ENCODE data around the gene SLC22A7. TPM values are rescaled to one million over a fixed set of nuclear protein-coding genes. Genes with fewer than 3 reads are reported as not detected.

Gene SLC22A7
- total and polyA plus RNA-seq, 3 donors from 2014 or later, result not detected

- intact Hi-C loops (cut with DNase I; ENCODE audit: low total_unique reads), result no loop called here
- DNase-seq, result no peak
- 81 to 90% methylated on average over 7 of the region's 7 CpGs for whole genome bisulfite sequencing, 2 donors
- H3K9me3 ChIP-seq, result no peaks in the 10 kb centered on the region
- no peaks in the 10 kb centered on the region for H3K36me3 ChIP-seq (ENCODE audit: low read depth, missing control alignments)
- no peak overlapping the region for H3K27ac ChIP-seq
- no peak overlapping the region for H3K4me3 ChIP-seq
- TF ChIP-seq POLR2A (IDR thresholded peaks at IDR 0.05) (no peak), CTCF (IDR thresholded peaks at IDR 0.05) (no peak)
- H3K27me3 ChIP-seq, result no peaks in the 10 kb centered on the region
- H3K4me1 ChIP-seq, result no peaks in the 10 kb centered on the region
Measured at GRCh38 chr6:43287717-43288679, 10.1 kb upstream of the SLC22A7 start.

GRCh38 chr6:43290339-43290904, 7.6 kb upstream of the SLC22A7 start:
- Histone ChIP-seq H3K27me3 (no peaks in the 10 kb centered on the region), H3K4me1 (no peaks in the 10 kb centered on the region), H3K9me3 (no peaks in the 10 kb centered on the region), H3K4me3 (no peak overlapping the region), H3K36me3 (ENCODE audit: low read depth, missing control alignments) (no peaks in the 10 kb centered on the region), H3K27ac (no peak overlapping the region)
- TF ChIP-seq CTCF (IDR thresholded peaks at IDR 0.05) (no peak), POLR2A (IDR thresholded peaks at IDR 0.05) (no peak)
- intact Hi-C loops (cut with DNase I; ENCODE audit: low total_unique reads), result no loop called here
- 75 to 97% methylated on average over 3 of the region's 3 CpGs for WGBS, 2 donors
- no peak for DNase-seq

- no peak for TF ChIP-seq CTCF (IDR thresholded peaks at IDR 0.05)
- no peak for TF ChIP-seq POLR2A (IDR thresholded peaks at IDR 0.05)
- H3K27me3 ChIP-seq, result no peaks in the 10 kb centered on the region
- DNase-seq, result no peak
- no peak overlapping the region for H3K4me3 ChIP-seq
- 90 to 95% methylated on average over 6 of the region's 6 CpGs for WGBS, 2 donors
- no peak overlapping the region for H3K27ac ChIP-seq
- no peaks in the 10 kb centered on the region for H3K4me1 ChIP-seq
- H3K9me3 ChIP-seq, result no peaks in the 10 kb centered on the region
- intact Hi-C loops (cut with DNase I; ENCODE audit: low total_unique reads), result no loop called here
- H3K36me3 ChIP-seq (ENCODE audit: low read depth, missing control alignments), result no peaks in the 10 kb centered on the region
Measured at GRCh38 chr6:43290905-43291355, 7.1 kb upstream of the SLC22A7 start.

- 94 to 95% methylated on average over 2 of the region's 2 CpGs for WGBS, 2 donors
- intact Hi-C loops (cut with DNase I; ENCODE audit: low total_unique reads), result no loop called here
- H3K9me3 ChIP-seq, result no peaks in the 10 kb centered on the region
- DNase-seq, result no peak
- H3K36me3 ChIP-seq (ENCODE audit: low read depth, missing control alignments), result no peaks in the 10 kb centered on the region
- no peaks in the 10 kb centered on the region for H3K4me1 ChIP-seq
- H3K27me3 ChIP-seq, result no peaks in the 10 kb centered on the region
- H3K4me3 ChIP-seq, result no peak overlapping the region
- H3K27ac ChIP-seq, result no peak overlapping the region
- TF ChIP-seq POLR2A (IDR thresholded peaks at IDR 0.05), result no peak
- no peak for TF ChIP-seq CTCF (IDR thresholded peaks at IDR 0.05)
Measured at GRCh38 chr6:43291708-43292107, 6.4 kb upstream of the SLC22A7 start.

Measured in testis (tissue), 3 donors.